Ovary (tissue), 3 donors: ENCODE data around the gene SPINK7.

Source experiments
- CTCF ChIP-seq, 3 donors: fragments of 450-650 bp in 2 of 3; fragments of 200-600 bp in 1 of 3; IDR thresholded peaks; one replicate each; pipeline versions ENCODE4 v1.5.1 to v1.8.0; 2016 to 2022; ENCODE audit warnings: antibody characterized with exemption in 3 of 3, mild to moderate bottlenecking in 1 of 3
- POLR2A ChIP-seq: fragments of 450-650 bp; IDR thresholded peaks from one replicate; pipeline ENCODE4 v1.6.1; 2017; ENCODE audit warnings: antibody characterized with exemption, mild to moderate bottlenecking, moderate library complexity
- donor health status: DM: no; HTN: no; CAD: no.

GRCh38 chr5:148342371-148343045 lies 30.3 kb downstream of the SPINK7 start:
- no peak for TF ChIP-seq CTCF (IDR thresholded peaks at IDR 0.05)
- no peak for TF ChIP-seq POLR2A
